GM13976 (cell line): ENCODE results near the gene PDZD11.

Source experiments
- DNase-seq: peaks from one replicate; pipeline ENCODE4 v3.0.0; 2012; ENCODE audit warnings: low spot score
- in situ Hi-C: fragments of 300-500 bp; cut with MboI; formaldehyde crosslinking; loops from one replicate; pipeline ENCODE4 v1.12.0; 2022; ENCODE audit warnings: low sequenced_read_pairs, mixed read lengths, inconsistent platforms; ENCODE audit not compliant: unreplicated experiment
- TF ChIP-seq, protein P1 (sequence below): IDR thresholded peaks from 2 replicates; pipeline ENCODE4 v1.5.1; 2012; ENCODE audit warnings: borderline replicate concordance, mild to moderate bottlenecking; ENCODE audit not compliant: insufficient read depth; ENCODE audit errors: extremely low read depth, missing control alignments, control extremely low read depth

PDZD11 gene

DNA sequence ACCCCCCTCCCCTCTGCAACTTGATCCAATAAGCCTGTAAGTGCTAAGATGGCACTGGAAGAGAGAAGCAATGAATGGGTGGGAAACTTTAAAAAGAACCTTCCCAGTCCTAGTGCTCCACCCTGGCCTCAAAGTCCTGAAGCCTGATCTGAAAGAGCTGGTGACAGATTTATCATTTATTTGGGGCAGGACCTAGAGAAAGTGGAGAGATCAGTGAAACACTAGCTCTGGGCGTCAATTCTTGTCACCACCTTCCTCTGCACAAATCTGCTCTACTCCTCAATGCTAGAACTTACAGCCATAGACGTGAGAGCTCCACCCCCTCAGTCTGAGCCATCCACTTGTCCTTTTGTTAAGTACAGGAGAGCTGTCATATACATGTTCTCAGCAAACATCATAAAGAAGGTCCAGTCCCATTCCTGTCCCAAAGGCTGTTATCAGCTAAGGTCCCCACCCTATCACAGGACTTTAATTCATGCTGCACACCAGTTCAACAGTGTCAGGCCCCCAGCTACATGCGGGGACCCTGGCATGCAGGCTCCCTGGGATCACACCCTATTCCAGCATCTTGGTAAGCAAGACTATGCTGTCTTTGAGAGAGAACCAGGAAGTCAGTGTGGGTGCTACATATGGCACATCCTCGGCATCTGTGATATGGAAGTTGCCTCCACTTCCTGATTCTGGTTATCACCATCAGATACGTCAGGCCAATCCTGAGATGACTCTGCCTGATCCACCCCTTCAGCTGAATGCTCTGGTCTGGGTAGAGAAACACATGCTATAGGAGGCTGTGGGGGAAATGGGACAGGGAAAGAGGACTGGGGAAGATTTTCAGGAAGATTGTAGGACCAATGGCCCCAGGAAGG is 32.1 kb downstream of the PDZD11 start:
- in situ Hi-C loops, result no loop called here
- DNase-seq, result no peak
- TF ChIP-seq, protein P1, sequence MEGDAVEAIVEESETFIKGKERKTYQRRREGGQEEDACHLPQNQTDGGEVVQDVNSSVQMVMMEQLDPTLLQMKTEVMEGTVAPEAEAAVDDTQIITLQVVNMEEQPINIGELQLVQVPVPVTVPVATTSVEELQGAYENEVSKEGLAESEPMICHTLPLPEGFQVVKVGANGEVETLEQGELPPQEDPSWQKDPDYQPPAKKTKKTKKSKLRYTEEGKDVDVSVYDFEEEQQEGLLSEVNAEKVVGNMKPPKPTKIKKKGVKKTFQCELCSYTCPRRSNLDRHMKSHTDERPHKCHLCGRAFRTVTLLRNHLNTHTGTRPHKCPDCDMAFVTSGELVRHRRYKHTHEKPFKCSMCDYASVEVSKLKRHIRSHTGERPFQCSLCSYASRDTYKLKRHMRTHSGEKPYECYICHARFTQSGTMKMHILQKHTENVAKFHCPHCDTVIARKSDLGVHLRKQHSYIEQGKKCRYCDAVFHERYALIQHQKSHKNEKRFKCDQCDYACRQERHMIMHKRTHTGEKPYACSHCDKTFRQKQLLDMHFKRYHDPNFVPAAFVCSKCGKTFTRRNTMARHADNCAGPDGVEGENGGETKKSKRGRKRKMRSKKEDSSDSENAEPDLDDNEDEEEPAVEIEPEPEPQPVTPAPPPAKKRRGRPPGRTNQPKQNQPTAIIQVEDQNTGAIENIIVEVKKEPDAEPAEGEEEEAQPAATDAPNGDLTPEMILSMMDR, result no peak

DNA sequence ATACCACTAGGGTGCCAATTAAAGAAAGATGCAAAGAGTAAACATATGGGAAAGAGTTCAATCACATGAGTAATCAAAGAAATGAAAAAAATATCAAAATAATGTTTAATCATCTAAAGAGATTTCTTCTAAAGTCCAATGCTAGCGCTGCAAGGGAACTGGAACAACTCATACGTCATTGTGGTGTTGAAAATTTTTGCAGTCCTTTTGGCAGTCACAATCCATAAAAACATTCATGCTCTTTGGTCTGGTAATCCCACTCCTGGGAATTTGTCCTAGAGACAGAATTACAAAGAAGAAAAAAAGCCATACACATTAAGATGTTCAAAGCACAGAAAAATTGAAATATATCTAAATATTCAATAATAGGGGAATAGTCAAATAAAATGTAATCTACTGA is 34.3 kb downstream of the PDZD11 start:
- TF ChIP-seq, protein P1, result no peak
- in situ Hi-C loops, result no loop called here
- no peak for DNase-seq

DNA sequence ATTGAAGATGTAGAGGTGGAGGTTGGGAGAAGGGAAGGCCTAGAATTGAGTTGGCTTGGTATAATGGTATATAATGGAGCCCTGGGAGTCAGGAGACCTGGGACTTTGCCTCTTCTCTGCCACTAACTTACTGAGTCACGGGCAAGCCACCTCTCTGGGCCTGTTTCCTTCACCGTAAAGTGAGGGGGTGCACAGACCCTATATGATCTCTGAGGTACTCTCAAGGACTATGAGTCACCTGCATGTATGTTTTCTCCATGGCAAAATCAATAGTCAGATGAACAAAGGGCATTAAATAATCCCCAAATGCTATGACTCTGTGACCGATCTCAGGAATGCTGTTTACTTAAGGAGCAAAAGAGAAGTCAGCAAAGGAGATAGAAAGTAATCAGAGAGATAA is 34.8 kb downstream of the PDZD11 start:
- in situ Hi-C loops, result no loop called here
- no peak for DNase-seq
- TF ChIP-seq, protein P1, result no peak

DNA sequence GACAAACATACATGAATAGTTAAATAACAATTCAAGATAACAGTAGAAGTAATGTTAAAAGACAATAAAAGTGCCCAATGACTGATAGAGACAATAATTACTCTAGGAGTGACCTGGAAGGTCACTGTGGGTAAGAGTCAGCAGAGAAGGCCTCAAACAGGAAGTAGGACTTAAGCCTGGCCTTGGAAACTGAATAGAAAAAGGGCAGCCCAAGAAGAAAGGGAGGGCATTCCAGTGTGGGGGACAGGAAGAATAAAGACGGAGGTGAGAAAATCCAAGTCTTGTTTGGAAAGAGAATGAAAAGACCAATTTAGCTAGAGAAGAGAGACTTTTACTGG is 35.7 kb downstream of the PDZD11 start:
- TF ChIP-seq, protein P1, result no peak
- in situ Hi-C loops, result no loop called here
- DNase-seq, result no peak

DNA sequence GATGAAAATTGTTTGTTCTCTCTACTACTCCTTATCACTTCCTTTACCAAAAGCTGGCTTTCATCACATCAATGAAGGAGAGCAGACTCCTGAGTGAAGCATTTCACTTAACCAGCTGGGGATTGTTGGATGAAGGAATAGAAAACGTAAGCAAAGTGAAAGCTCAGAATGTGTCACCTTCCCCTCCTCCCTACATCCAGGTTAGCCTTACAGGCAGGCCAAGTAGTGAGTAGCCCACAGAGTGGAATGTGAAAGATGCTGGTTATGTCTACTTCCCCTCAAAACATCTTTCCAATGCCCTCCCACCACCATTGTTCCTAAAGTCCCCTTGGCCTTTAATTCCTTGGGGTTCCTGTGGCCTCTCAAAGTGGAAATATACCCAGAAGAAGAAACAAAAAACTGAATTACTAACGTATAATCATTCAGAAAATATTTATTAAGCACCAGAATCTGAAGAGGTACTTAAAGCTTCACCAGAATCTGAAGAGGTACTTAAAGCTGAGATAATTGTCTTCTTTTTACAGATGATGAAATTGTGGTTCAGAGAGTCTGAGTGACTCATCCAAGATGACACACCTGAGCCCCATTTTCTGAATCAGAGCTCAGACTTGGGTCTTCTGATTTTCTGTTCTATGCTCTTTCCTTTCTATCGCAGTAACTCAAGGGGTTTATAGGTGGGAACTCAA is 36.2 kb downstream of the PDZD11 start:
- TF ChIP-seq, protein P1, result no peak
- no peak for DNase-seq
- in situ Hi-C loops, result no loop called here

DNA sequence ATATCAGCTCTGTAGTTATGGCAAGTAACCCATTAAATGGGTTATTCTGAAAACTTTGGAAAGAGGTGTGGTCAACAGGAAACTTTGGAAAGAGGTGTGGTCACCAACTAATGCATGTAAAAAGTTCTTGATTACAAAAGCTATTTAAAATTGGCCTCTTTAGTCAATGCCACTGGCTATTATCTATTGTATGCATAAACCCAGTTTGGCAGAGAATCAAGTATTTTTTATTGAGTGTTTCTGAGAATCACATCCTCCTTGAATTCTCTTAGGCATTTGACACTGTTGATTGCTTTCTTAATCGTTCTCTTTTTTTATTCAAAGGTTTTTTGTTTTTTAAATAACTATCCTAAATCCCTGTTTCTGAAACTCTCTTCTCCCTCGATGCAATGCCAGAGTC is 37.2 kb downstream of the PDZD11 start:
- no peak for DNase-seq
- TF ChIP-seq, protein P1, result no peak
- in situ Hi-C loops, result no loop called here
